Astrocyte (in vitro differentiated cells and primary cell): ENCODE results near the gene COA1.

Experiments used
- EZH2 ChIP-seq: IDR thresholded peaks from 2 replicates; pipeline ENCODE4 v1.6.1; 2012; ENCODE audit warnings: mild to moderate bottlenecking, low read length, inconsistent platforms; ENCODE audit not compliant: insufficient read depth
- TF ChIP-seq, protein P1 (sequence below): IDR thresholded peaks from 2 replicates; pipeline ENCODE4 v1.5.1; 2011; ENCODE audit warnings: low read depth, mild to moderate bottlenecking, inconsistent platforms, low read length, moderate library complexity; ENCODE audit not compliant: insufficient read depth

DNA sequence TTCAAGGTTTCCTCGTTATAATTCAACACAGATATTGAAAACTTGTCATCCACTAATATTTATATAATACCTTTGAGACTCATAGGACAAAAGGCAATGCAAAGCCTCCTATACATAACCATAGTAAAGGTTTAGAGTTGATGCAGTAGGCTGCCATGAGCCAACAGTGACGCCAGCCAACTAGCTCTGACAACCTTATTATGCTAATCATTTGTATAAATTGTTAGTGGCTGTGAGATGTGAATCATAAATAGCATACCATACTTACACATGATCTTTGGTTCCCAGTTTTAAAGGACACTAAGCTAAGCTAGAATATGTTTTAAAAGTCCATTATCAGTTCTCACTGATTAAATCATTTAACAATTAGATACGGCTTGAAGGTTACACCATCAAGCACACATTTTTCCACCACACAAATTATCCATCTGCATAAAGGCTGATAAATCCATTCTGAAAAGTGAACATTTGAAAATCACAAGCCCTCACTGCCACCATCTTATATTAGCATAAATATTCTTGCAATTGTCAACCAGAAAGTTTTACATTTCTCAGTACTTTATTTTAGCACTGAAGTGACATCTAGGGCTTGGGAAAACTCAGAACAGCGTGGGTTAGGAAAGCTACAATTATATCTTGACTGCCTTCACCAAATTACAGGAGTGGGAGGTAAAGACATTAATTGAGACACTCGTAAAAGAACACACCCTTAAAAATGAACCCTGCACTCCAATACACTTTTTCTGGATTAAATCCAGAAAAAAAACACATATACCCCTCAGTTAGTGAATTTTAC is 30.7 kb downstream of the COA1 start:
- TF ChIP-seq, protein P1, sequence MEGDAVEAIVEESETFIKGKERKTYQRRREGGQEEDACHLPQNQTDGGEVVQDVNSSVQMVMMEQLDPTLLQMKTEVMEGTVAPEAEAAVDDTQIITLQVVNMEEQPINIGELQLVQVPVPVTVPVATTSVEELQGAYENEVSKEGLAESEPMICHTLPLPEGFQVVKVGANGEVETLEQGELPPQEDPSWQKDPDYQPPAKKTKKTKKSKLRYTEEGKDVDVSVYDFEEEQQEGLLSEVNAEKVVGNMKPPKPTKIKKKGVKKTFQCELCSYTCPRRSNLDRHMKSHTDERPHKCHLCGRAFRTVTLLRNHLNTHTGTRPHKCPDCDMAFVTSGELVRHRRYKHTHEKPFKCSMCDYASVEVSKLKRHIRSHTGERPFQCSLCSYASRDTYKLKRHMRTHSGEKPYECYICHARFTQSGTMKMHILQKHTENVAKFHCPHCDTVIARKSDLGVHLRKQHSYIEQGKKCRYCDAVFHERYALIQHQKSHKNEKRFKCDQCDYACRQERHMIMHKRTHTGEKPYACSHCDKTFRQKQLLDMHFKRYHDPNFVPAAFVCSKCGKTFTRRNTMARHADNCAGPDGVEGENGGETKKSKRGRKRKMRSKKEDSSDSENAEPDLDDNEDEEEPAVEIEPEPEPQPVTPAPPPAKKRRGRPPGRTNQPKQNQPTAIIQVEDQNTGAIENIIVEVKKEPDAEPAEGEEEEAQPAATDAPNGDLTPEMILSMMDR, result no peak
- no peak for TF ChIP-seq EZH2
